Measurements from ENCODE around the gene SAP130. TPM values are rescaled to one million over a fixed set of nuclear protein-coding genes. Genes with fewer than 3 reads are reported as not detected.

The SAP130 gene
- total and polyA plus RNA-seq, 4 donors, result 3.3 to 5.3 (median 4.5) TPM

DNA sequence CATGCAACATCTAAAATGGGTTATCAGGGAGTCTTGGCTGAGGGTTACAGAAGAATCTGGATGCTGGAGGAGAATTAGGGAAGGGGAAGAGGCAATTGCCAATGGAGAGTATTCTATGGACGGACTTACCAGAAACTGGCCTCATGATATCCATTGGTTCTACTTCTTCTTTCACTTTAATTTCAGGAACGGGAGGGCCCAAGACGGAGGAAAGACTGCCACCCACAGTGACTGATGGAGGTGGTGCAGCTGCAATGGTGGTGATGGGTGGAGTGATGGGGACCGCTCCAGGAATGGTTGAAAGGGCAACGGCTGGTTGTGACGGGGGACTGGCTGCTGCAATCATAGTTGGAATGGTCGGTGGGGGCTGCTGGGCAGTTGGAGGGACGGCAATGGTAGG, 73.0 kb downstream of the SAP130 start:
- DNase-seq (ENCODE audit: low spot score), result no peak
- Histone ChIP-seq H3K9me3 (ENCODE audit: control insufficient read depth in 4 of 4, low read length in 3 of 4) (no peaks in the 10 kb centered on the region), H3K9ac (ENCODE audit: low read depth in 1 of 2, low read length in 2 of 2) (no peak overlapping the region), H3K27ac (ENCODE audit: low read depth in 1 of 2, low read length in 2 of 2) (no peak overlapping the region), H3K36me3 (ENCODE audit: control insufficient read depth in 4 of 4, insufficient read depth in 3 of 4, low read depth in 1 of 4, low read length in 3 of 4) (peaks cover 5 to 26% (median 19%) of the 10 kb centered on the region in 4 donors), H3K4me1 (ENCODE audit: control insufficient read depth in 4 of 4, insufficient read depth in 4 of 4, low read length in 3 of 4) (peaks cover 2 to 19% (median 17%) of the 10 kb centered on the region in 4 donors), H3K4me3 (ENCODE audit: low read depth in 1 of 3, low read length in 3 of 3) (no peak overlapping the region), H3K27me3 (ENCODE audit: control insufficient read depth in 4 of 4, insufficient read depth in 4 of 4, low read length in 3 of 4) (no peaks in the 10 kb centered on the region)
- no peak for TF ChIP-seq YY1 (IDR thresholded peaks at IDR 0.05)
- WGBS, result 92% methylated on average over 8 of the region's 8 CpGs

DNA sequence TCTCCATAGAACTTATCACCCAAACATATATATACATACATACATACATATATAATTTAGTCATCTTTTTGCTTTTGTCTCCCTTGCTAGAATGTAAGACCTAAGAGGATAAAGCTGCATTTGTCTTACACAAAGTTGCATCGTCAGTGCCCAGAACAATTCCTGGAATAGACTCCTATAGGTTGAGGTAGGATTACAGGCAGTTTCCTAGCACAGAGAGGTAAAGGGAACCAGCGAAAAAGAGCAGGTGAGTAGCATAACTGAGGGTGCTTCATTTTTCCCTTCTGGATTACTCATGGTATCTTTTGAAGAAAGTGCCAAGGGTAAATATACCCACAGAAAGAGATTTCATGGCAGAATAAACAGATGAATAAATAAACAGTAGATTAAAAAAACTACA, 74.0 kb downstream of the SAP130 start:
- no peak for TF ChIP-seq HNF4A (conservative IDR thresholded peaks at IDR 0.05)
- TF ChIP-seq JUND (IDR thresholded peaks at IDR 0.05), result no peak
- TF ChIP-seq FOXA2 (IDR thresholded peaks at IDR 0.05), result no peak
- TF ChIP-seq EGR1 (IDR thresholded peaks at IDR 0.05; ENCODE audit: low read depth in 2 of 2), result no peak
- no peak for DNase-seq (ENCODE audit: low spot score)
- peaks cover 2 to 19% (median 17%) of the 10 kb centered on the region in 4 donors for H3K4me1 ChIP-seq (ENCODE audit: control insufficient read depth in 4 of 4, insufficient read depth in 4 of 4, low read length in 3 of 4)
- no peak overlapping the region for H3K9ac ChIP-seq (ENCODE audit: low read depth in 1 of 2, low read length in 2 of 2)
- H3K9me3 ChIP-seq (ENCODE audit: control insufficient read depth in 4 of 4, low read length in 3 of 4), result no peaks in the 10 kb centered on the region
- H3K36me3 ChIP-seq (ENCODE audit: control insufficient read depth in 4 of 4, insufficient read depth in 3 of 4, low read depth in 1 of 4, low read length in 3 of 4), result peaks cover 4 to 34% (median 26%) of the 10 kb centered on the region in 4 donors
- WGBS, result 84% methylated on average over 2 of the region's 2 CpGs
- no peak overlapping the region for H3K4me3 ChIP-seq (ENCODE audit: low read depth in 1 of 3, low read length in 3 of 3)
- H3K27me3 ChIP-seq (ENCODE audit: control insufficient read depth in 4 of 4, insufficient read depth in 4 of 4, low read length in 3 of 4), result no peaks in the 10 kb centered on the region
- peak overlapping the region in 1 of 2 donors; percentile 29 for H3K27ac ChIP-seq (ENCODE audit: low read depth in 1 of 2, low read length in 2 of 2)

DNA sequence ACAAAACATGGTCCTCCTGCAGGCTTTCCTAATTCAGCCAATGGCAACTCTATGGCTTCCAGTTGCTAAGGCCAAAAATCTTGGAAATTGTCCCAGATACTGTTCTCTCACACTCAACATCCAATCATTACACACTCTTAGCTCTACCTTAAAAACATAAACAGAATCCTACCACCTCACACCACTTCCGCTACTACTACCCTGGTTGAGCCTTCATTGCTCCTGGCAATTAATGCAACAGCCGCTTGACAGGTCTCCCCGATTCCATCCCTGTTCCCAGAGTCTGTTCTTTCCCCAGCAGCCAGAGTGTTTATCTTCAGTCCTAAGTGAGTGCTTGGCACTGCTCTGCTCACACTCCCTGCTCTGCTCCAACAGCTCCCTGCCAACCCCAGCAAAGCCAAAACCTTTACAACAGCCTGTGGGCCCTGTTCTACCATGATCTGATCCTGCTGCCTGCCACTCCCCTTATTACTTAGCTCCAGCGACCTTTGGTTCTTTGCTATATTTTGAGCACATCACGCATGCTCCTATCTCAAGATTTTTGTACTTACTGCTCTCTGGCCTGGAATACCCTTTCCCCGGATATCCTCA, 74.6 kb downstream of the SAP130 start:
- peak overlapping the region; percentile 29 to 43 for H3K27ac ChIP-seq (ENCODE audit: low read depth in 1 of 2, low read length in 2 of 2)
- no peak overlapping the region for H3K4me3 ChIP-seq (ENCODE audit: low read depth in 1 of 3, low read length in 3 of 3)
- H3K36me3 ChIP-seq (ENCODE audit: control insufficient read depth in 4 of 4, insufficient read depth in 3 of 4, low read depth in 1 of 4, low read length in 3 of 4), result peaks cover 2 to 40% (median 30%) of the 10 kb centered on the region in 4 donors
- peaks cover 2 to 19% (median 17%) of the 10 kb centered on the region in 4 donors for H3K4me1 ChIP-seq (ENCODE audit: control insufficient read depth in 4 of 4, insufficient read depth in 4 of 4, low read length in 3 of 4)
- no peak overlapping the region for H3K9ac ChIP-seq (ENCODE audit: low read depth in 1 of 2, low read length in 2 of 2)
- no peak for TF ChIP-seq EGR1 (IDR thresholded peaks at IDR 0.05; ENCODE audit: low read depth in 2 of 2)
- TF ChIP-seq JUND (IDR thresholded peaks at IDR 0.05), result peak in 1 of 2 donors; percentile 33
- TF ChIP-seq, protein P1, sequence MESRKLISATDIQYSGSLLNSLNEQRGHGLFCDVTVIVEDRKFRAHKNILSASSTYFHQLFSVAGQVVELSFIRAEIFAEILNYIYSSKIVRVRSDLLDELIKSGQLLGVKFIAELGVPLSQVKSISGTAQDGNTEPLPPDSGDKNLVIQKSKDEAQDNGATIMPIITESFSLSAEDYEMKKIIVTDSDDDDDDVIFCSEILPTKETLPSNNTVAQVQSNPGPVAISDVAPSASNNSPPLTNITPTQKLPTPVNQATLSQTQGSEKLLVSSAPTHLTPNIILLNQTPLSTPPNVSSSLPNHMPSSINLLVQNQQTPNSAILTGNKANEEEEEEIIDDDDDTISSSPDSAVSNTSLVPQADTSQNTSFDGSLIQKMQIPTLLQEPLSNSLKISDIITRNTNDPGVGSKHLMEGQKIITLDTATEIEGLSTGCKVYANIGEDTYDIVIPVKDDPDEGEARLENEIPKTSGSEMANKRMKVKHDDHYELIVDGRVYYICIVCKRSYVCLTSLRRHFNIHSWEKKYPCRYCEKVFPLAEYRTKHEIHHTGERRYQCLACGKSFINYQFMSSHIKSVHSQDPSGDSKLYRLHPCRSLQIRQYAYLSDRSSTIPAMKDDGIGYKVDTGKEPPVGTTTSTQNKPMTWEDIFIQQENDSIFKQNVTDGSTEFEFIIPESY (IDR thresholded peaks at IDR 0.05), result no peak
- TF ChIP-seq, protein P2, sequence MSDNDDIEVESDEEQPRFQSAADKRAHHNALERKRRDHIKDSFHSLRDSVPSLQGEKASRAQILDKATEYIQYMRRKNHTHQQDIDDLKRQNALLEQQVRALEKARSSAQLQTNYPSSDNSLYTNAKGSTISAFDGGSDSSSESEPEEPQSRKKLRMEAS (IDR thresholded peaks at IDR 0.05), result no peak
- TF ChIP-seq HNF4G (IDR thresholded peaks at IDR 0.05), result peak; percentile 75
- TF ChIP-seq HNF4A (conservative IDR thresholded peaks at IDR 0.05), result peak; percentile 79 to 86
- TF ChIP-seq, protein P3, sequence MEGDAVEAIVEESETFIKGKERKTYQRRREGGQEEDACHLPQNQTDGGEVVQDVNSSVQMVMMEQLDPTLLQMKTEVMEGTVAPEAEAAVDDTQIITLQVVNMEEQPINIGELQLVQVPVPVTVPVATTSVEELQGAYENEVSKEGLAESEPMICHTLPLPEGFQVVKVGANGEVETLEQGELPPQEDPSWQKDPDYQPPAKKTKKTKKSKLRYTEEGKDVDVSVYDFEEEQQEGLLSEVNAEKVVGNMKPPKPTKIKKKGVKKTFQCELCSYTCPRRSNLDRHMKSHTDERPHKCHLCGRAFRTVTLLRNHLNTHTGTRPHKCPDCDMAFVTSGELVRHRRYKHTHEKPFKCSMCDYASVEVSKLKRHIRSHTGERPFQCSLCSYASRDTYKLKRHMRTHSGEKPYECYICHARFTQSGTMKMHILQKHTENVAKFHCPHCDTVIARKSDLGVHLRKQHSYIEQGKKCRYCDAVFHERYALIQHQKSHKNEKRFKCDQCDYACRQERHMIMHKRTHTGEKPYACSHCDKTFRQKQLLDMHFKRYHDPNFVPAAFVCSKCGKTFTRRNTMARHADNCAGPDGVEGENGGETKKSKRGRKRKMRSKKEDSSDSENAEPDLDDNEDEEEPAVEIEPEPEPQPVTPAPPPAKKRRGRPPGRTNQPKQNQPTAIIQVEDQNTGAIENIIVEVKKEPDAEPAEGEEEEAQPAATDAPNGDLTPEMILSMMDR (IDR thresholded peaks at IDR 0.05; ENCODE audit: low read depth, low read length, missing input control), result no peak
- TF ChIP-seq, protein P4, sequence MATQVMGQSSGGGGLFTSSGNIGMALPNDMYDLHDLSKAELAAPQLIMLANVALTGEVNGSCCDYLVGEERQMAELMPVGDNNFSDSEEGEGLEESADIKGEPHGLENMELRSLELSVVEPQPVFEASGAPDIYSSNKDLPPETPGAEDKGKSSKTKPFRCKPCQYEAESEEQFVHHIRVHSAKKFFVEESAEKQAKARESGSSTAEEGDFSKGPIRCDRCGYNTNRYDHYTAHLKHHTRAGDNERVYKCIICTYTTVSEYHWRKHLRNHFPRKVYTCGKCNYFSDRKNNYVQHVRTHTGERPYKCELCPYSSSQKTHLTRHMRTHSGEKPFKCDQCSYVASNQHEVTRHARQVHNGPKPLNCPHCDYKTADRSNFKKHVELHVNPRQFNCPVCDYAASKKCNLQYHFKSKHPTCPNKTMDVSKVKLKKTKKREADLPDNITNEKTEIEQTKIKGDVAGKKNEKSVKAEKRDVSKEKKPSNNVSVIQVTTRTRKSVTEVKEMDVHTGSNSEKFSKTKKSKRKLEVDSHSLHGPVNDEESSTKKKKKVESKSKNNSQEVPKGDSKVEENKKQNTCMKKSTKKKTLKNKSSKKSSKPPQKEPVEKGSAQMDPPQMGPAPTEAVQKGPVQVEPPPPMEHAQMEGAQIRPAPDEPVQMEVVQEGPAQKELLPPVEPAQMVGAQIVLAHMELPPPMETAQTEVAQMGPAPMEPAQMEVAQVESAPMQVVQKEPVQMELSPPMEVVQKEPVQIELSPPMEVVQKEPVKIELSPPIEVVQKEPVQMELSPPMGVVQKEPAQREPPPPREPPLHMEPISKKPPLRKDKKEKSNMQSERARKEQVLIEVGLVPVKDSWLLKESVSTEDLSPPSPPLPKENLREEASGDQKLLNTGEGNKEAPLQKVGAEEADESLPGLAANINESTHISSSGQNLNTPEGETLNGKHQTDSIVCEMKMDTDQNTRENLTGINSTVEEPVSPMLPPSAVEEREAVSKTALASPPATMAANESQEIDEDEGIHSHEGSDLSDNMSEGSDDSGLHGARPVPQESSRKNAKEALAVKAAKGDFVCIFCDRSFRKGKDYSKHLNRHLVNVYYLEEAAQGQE (IDR thresholded peaks at IDR 0.05), result no peak
- peak; percentile 21 to 51 for TF ChIP-seq RAD21 (IDR thresholded peaks at IDR 0.05)
- no peak for TF ChIP-seq TAF1 (conservative IDR thresholded peaks at IDR 0.05)
- no peak for TF ChIP-seq FOXA1 (IDR thresholded peaks at IDR 0.05)
- peak; percentile 62 for TF ChIP-seq NR2F2 (IDR thresholded peaks at IDR 0.05)
- peak; percentile 88 for TF ChIP-seq SP1 (IDR thresholded peaks at IDR 0.05)
- no peak for TF ChIP-seq GABPA (IDR thresholded peaks at IDR 0.05 in 1 of 2, conservative IDR thresholded peaks at IDR 0.05 in 1 of 2)
- peak; percentile 76 to 84 for TF ChIP-seq RXRA (IDR thresholded peaks at IDR 0.05)
- no peak for TF ChIP-seq FOXA2 (IDR thresholded peaks at IDR 0.05)
- peak; percentile 71 for TF ChIP-seq YY1 (IDR thresholded peaks at IDR 0.05)
- TF ChIP-seq, protein P5, sequence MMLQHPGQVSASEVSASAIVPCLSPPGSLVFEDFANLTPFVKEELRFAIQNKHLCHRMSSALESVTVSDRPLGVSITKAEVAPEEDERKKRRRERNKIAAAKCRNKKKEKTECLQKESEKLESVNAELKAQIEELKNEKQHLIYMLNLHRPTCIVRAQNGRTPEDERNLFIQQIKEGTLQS (IDR thresholded peaks at IDR 0.05), result no peak
- H3K9me3 ChIP-seq (ENCODE audit: control insufficient read depth in 4 of 4, low read length in 3 of 4), result no peaks in the 10 kb centered on the region
- H3K27me3 ChIP-seq (ENCODE audit: control insufficient read depth in 4 of 4, insufficient read depth in 4 of 4, low read length in 3 of 4), result no peaks in the 10 kb centered on the region
- DNase-seq (ENCODE audit: low spot score), result no peak
- 38% methylated on average over 6 of the region's 6 CpGs for WGBS
